ENCODE measurements around the gene PUM2. TPM values are rescaled to one million over a fixed set of nuclear protein-coding genes. Genes with fewer than 3 reads are reported as not detected.

Gene PUM2
- total and polyA plus RNA-seq, 2 of the 8 experiments (the other 6 are each of a cell fraction or from before 2014, with no cell fraction given): 46.6 to 114 TPM

DNA sequence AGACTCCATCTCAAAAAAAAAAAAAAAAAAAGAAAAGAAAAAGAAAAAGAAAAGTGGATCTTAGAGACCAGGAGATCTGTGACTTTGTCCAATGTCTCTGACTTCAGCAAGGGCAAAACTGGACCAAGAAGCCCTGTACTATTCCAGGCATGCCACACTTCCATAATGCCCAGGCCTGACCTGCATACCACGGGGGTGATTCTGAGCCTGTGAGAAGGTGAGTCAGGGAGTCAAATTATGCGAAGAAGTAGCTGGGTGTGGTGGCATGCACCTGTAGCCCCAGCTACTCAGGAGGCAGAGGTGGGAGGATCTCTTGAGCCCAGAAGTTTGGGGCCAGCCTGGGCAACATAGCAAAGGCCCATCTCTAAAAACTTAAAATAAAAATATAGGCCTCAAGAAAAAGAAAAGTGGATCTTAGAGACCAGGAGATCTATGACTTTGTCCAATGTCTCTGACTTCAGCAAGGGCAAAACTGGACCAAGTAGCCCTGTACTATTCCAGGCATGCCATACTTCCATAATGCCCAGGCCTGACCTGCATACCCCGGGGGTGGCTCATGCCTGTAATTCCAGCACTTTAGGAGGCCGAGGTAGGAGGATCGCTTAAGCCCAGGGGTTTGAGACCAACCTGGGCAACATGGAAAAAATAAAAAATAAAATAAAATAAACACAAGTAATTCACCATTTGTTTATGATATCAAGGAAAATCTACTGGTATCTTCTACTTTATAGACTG is 12.2 kb upstream of the PUM2 start (continued):
- TF ChIP-seq, protein P1, sequence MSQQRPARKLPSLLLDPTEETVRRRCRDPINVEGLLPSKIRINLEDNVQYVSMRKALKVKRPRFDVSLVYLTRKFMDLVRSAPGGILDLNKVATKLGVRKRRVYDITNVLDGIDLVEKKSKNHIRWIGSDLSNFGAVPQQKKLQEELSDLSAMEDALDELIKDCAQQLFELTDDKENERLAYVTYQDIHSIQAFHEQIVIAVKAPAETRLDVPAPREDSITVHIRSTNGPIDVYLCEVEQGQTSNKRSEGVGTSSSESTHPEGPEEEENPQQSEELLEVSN (IDR thresholded peaks at IDR 0.05): no peak
- TF ChIP-seq SIN3A (conservative IDR thresholded peaks at IDR 0.05 in 1 of 2, IDR thresholded peaks at IDR 0.05 in 1 of 2; ENCODE audit: low read depth in 1 of 2, low read length in 2 of 2): no peak
- no peak for TF ChIP-seq SUZ12 (IDR thresholded peaks at IDR 0.05; ENCODE audit: low read length)

All from H1 (cell line).